ENCODE measurements around the gene CISD1.

Gene CISD1

DNA sequence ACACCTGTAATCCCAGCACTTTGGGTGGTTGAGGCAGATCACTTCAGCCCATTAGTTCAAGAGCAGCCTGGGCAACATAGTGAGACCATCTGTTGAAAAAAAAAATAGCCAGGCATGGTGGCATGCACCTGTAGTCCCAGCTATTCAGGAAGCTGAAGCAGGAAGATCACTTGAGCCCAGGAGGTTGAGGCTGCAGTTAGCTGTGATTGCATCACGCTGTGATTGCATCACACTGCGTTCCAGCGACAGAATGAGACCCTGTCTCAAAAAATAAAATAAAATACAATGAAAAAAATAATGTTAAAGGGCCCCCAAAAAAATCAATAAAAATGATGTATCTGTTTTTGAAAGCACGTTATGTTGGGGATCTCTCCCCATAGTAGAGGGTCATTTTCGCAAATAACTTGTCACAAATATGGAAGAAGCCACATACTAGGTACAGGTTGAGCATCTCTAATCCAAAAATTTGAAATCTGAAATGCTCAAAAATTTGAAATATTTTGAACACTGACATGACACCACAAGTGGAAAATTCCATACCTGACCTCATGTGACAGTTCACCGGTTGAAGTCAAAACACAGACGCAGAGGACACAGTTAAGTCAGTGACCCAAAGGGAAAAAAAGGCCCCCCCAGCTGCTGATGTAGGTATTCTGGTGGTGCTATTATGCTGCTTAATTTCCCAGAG, 9.5 kb downstream of the CISD1 start:
- H3K27ac ChIP-seq: no peak overlapping the region
- H3K4me3 ChIP-seq: no peak overlapping the region
- DNase-seq (ENCODE audit: low spot score): no peak
- TF ChIP-seq, protein P1, sequence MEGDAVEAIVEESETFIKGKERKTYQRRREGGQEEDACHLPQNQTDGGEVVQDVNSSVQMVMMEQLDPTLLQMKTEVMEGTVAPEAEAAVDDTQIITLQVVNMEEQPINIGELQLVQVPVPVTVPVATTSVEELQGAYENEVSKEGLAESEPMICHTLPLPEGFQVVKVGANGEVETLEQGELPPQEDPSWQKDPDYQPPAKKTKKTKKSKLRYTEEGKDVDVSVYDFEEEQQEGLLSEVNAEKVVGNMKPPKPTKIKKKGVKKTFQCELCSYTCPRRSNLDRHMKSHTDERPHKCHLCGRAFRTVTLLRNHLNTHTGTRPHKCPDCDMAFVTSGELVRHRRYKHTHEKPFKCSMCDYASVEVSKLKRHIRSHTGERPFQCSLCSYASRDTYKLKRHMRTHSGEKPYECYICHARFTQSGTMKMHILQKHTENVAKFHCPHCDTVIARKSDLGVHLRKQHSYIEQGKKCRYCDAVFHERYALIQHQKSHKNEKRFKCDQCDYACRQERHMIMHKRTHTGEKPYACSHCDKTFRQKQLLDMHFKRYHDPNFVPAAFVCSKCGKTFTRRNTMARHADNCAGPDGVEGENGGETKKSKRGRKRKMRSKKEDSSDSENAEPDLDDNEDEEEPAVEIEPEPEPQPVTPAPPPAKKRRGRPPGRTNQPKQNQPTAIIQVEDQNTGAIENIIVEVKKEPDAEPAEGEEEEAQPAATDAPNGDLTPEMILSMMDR (IDR thresholded peaks at IDR 0.05): no peak

DNA sequence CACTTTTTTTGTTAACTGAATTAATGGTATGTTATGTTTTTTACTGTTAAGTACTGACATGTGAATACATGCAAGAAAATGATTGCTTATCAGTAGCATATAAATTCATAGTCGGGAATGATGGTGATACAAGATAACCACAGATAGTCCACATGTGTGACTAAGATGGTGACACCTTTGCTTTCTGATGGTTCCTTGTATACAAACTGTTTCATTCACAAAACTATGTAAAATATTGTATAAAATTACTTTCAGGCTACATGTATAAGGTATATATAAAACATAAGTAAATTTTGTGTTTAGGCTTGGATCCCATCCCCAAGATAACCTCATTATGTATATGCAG, 10.0 kb downstream of the CISD1 start:
- no peak for DNase-seq (ENCODE audit: low spot score)
- no peak overlapping the region for H3K4me3 ChIP-seq
- H3K27ac ChIP-seq: no peak overlapping the region
- TF ChIP-seq, protein P1 (IDR thresholded peaks at IDR 0.05): no peak

DNA sequence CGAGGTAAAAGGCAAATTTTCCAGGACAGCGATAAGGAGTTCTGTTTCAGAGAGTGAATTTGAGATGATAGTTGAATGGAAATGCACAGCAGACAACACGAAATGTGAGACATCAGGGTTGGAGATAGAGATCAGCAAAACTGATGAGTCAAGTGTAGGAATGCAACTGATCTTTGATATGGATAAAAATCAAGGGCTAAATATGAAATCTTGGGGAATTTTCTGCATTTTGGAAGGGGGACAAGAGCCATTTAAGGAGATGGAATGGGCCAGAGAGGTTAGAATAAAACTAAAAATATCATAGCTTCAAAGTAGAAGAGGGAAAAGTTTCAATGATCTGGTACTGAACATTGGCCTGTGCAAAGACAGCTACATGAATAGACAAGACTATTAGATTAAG, 11.5 kb downstream of the CISD1 start:
- TF ChIP-seq, protein P1 (IDR thresholded peaks at IDR 0.05): no peak
- Histone ChIP-seq H3K27ac (no peak overlapping the region), H3K4me3 (no peak overlapping the region)
- DNase-seq (ENCODE audit: low spot score): no peak

DNA sequence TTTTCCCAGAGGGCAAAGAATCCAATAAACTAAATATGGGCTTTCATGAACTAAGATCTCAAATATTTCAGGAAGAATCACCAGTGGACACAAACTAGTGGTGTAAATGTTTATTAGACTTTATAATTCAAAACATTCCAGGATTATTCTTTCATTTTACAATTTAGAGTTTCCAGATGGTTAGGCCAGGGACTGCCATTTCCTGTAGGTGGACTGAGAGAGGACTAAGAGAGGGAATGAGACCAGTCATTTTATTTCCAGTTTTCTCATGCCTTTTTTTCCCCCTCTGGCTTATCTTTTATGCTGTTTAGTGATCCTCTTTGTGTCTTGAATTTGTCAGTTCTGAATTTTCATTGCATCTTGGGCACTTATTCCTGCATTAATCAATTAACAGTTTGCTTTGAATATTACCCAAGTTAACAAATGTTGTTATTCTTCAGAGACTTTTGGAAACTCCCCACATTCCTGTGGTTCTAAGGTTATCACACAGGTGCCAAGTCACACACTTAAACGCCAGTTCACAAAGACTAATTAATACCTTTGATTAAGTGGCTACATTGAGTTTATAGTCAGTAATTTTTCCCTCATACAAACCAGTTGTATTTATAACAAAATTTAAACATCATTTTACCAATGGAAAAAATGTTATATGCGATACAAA, 12.3 kb downstream of the CISD1 start:
- TF ChIP-seq, protein P1 (IDR thresholded peaks at IDR 0.05): no peak
- no peak for DNase-seq (ENCODE audit: low spot score)
- Histone ChIP-seq H3K4me3 (no peak overlapping the region), H3K27ac (no peak overlapping the region)

GRCh38 chr10:58282615-58283014, 13.7 kb downstream of the CISD1 start:
- DNase-seq (ENCODE audit: low spot score): no peak
- Histone ChIP-seq H3K4me3 (no peak overlapping the region), H3K27ac (no peak overlapping the region)
- TF ChIP-seq, protein P1 (IDR thresholded peaks at IDR 0.05): no peak

DNA sequence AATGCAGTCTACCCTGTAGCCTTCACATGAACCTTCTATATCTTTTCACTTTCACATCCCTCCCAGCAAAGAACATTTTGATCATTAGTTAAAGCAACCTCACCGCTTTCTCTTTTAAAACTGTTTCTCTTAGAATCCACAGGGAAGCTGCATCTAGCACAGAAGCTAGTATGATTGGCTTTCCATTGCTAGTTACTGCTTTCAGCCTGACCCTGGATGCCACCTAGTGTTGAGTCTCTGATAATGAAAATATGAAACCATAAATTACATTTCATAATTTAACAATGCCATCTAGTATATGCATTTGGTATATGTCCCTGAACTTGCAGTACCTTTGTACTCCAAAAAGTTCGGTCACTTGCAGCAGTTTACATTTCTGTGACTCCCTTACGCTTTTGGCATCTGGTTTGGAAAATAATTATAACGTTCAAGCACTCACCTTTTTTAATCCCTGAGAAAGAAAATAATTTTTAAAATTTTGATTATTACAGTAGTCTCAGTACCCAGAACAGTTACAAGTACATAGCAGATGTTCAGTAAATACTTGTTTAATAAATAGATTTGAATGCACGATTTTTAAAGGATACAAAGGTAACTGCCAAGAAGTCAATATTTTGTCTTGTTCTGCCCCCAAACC, 22.7 kb downstream of the CISD1 start:
- no peak for DNase-seq (ENCODE audit: low spot score)

More for the DNA sequence above, 22.7 kb downstream of the CISD1 start:
- Histone ChIP-seq H3K4me3 (no peak overlapping the region), H3K27ac (no peak overlapping the region)
- TF ChIP-seq, protein P1 (IDR thresholded peaks at IDR 0.05): peak; percentile 52
